Cortex of kidney (tissue), 1 donor: Measurements from ENCODE around the gene LHFPL2.
"Not testable (repeated sequence)": the region's sequence is repeated elsewhere in the genome, so short reads cannot be mapped to it uniquely, and the experiment has no call there.

ENCODE experiments used
- DNase-seq: peaks from one replicate; lab custom pipeline; 2025; lab: John Stamatoyannopoulos, UW

LHFPL2 gene

GRCh38 chr5:78620119-78620518 is 28.5 kb downstream of the LHFPL2 start:
- not testable (repeated sequence) for DNase-seq

GRCh38 chr5:78618303-78618702 is 30.3 kb downstream of the LHFPL2 start:
- no peak for DNase-seq

GRCh38 chr5:78615697-78616096 is 32.9 kb downstream of the LHFPL2 start:
- DNase-seq = no peak

GRCh38 chr5:78614816-78615215 is 33.8 kb downstream of the LHFPL2 start:
- DNase-seq = no peak

GRCh38 chr5:78613756-78614155 is 34.8 kb downstream of the LHFPL2 start:
- DNase-seq = no peak

GRCh38 chr5:78613151-78613533 is 35.4 kb downstream of the LHFPL2 start:
- DNase-seq = no peak

- no peak for DNase-seq
Measured at GRCh38 chr5:78612227-78613150, 36.1 kb downstream of the LHFPL2 start.

GRCh38 chr5:78611126-78611605 is 37.4 kb downstream of the LHFPL2 start:
- DNase-seq = no peak

GRCh38 chr5:78610636-78611035 is 37.9 kb downstream of the LHFPL2 start:
- DNase-seq = no peak

- no peak for DNase-seq
Measured at GRCh38 chr5:78610163-78610583, 38.4 kb downstream of the LHFPL2 start.

GRCh38 chr5:78607864-78608263 is 40.7 kb downstream of the LHFPL2 start:
- DNase-seq = no peak

GRCh38 chr5:78606241-78606640 is 42.3 kb downstream of the LHFPL2 start:
- no peak for DNase-seq

- no peak for DNase-seq
Measured at GRCh38 chr5:78605611-78606010, 43.0 kb downstream of the LHFPL2 start.

- DNase-seq = no peak
Measured at GRCh38 chr5:78604689-78605285, 43.8 kb downstream of the LHFPL2 start.

GRCh38 chr5:78603636-78604175 is 44.9 kb downstream of the LHFPL2 start:
- DNase-seq = no peak

- no peak for DNase-seq
Measured at GRCh38 chr5:78602400-78602799, 46.2 kb downstream of the LHFPL2 start.

- no peak for DNase-seq
Measured at GRCh38 chr5:78601559-78602314, 46.8 kb downstream of the LHFPL2 start.

GRCh38 chr5:78600687-78601414 is 47.7 kb downstream of the LHFPL2 start:
- no peak for DNase-seq

- DNase-seq = no peak
Measured at GRCh38 chr5:78598973-78599372, 49.6 kb downstream of the LHFPL2 start.

- DNase-seq = no peak
Measured at GRCh38 chr5:78597974-78598371, 50.6 kb downstream of the LHFPL2 start.
